Mesodermal cell (in vitro differentiated cells): ENCODE results near the gene MSRB3.

ENCODE experiments used
- H3K27ac ChIP-seq: 2 replicates; pipeline ENCODE4 v1.7.0; 2013; ENCODE audit warnings: mild to moderate bottlenecking, low read depth, low read length, moderate library complexity; ENCODE audit not compliant: severe bottlenecking
- H3K36me3 ChIP-seq: 2 replicates; pipeline ENCODE4 v1.7.1; 2013; ENCODE audit warnings: mild to moderate bottlenecking, low read length, moderate library complexity; ENCODE audit not compliant: control insufficient read depth, insufficient read depth
- H3K4me1 ChIP-seq: one replicate; pipeline ENCODE4 v1.7.1; 2013; ENCODE audit warnings: mild to moderate bottlenecking, low read length; ENCODE audit not compliant: insufficient read depth, control insufficient read depth, poor library complexity, severe bottlenecking
- H3K4me3 ChIP-seq: 2 replicates; pipeline ENCODE4 v1.7.0; 2013; ENCODE audit warnings: low read length, control low read depth, mild to moderate bottlenecking; ENCODE audit not compliant: insufficient read depth, poor library complexity, severe bottlenecking; ENCODE audit errors: extremely low read depth
- H3K9me3 ChIP-seq: 2 replicates; pipeline ENCODE4 v1.7.1; 2013; ENCODE audit warnings: mild to moderate bottlenecking, low read length, moderate library complexity; ENCODE audit not compliant: control insufficient read depth
- WGBS, 2 experiments: methylation state at CpG; one replicate each; pipeline ENCODE4 v1.1.5; 2013; ENCODE audit warnings: missing lambda C conversion rate in 2 of 2; ENCODE audit not compliant: insufficient coverage in 2 of 2; 5-methylcytosine and 5-hydroxymethylcytosine counted together

Gene MSRB3

GRCh38 chr12:65391711-65392110 lies 113.2 kb downstream of the MSRB3 start:
- Histone ChIP-seq H3K36me3 (no peaks in the 10 kb centered on the region), H3K4me3 (no peak overlapping the region), H3K27ac (no peak overlapping the region), H3K9me3 (peaks cover 4% of the 10 kb centered on the region), H3K4me1 (no peaks in the 10 kb centered on the region)
- 100% methylated on average over 1 of the region's 1 CpG for WGBS, 2 experiments

DNA sequence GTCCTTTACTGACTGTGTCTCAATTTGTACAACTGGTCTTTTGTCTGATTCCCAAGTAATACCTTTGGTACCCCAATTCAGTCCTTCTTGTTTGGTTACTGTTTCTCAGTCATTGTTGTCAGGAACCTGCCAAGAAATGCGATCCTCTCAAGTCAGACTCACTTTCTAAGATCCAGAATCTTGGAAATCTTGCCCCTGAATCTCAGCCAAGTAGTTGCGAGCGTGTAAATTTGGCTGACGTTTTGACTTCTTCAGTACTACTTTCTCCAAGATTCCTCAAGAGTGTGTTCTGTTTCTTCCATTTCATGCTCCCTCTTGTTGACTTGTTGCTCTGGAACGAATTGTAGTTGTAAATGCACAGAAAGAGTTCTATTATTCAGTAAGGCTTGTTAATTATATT lies 114.0 kb downstream of the MSRB3 start:
- H3K9me3 ChIP-seq: peaks cover 4% of the 10 kb centered on the region
- WGBS, 2 experiments: 92 to 96% methylated on average over 3 to 4 of the region's 5 CpGs
- H3K4me3 ChIP-seq: no peak overlapping the region
- H3K36me3 ChIP-seq: no peaks in the 10 kb centered on the region
- H3K27ac ChIP-seq: no peak overlapping the region
- H3K4me1 ChIP-seq: no peaks in the 10 kb centered on the region

GRCh38 chr12:65403188-65403587 lies 124.7 kb downstream of the MSRB3 start:
- H3K4me1 ChIP-seq: no peaks in the 10 kb centered on the region
- H3K4me3 ChIP-seq: no peak overlapping the region
- peaks cover 18% of the 10 kb centered on the region for H3K9me3 ChIP-seq
- no peak overlapping the region for H3K27ac ChIP-seq
- WGBS, 2 experiments: 91 to 92% methylated on average over 4 to 5 of the region's 5 CpGs
- H3K36me3 ChIP-seq: no peaks in the 10 kb centered on the region

GRCh38 chr12:65407388-65408149 lies 129.1 kb downstream of the MSRB3 start:
- 100% methylated on average over 1 of the region's 4 CpGs for WGBS, 2 experiments
- Histone ChIP-seq H3K4me1 (no peaks in the 10 kb centered on the region), H3K36me3 (no peaks in the 10 kb centered on the region), H3K4me3 (no peak overlapping the region), H3K27ac (no peak overlapping the region), H3K9me3 (peaks cover 6% of the 10 kb centered on the region)

GRCh38 chr12:65408441-65408840 lies 130.0 kb downstream of the MSRB3 start:
- Histone ChIP-seq H3K27ac (no peak overlapping the region), H3K9me3 (peaks cover 6% of the 10 kb centered on the region), H3K36me3 (no peaks in the 10 kb centered on the region), H3K4me3 (no peak overlapping the region), H3K4me1 (no peaks in the 10 kb centered on the region)
- WGBS, 2 experiments: 93 to 100% methylated on average over 1 to 4 of the region's 4 CpGs

DNA sequence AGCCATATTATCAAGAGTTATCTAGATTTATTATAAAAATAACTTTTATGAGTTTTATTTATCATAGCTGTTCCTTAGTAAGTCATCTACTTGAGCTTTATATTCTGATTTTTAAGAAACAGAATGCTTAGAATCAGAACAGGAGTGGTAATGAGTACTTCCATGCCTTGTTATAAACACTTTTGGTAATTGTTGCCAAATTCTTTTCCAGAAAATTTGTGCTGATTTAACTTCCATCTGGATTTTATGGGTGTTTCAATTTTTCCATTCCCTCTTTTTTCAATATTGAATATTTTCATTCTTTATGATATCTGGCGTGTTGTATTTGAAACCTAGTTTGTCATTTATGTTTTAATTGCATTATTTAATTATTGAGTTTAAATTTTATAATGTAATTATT lies 131.2 kb downstream of the MSRB3 start:
- Histone ChIP-seq H3K36me3 (no peaks in the 10 kb centered on the region), H3K4me3 (no peak overlapping the region), H3K9me3 (peaks cover 4% of the 10 kb centered on the region), H3K27ac (no peak overlapping the region), H3K4me1 (no peaks in the 10 kb centered on the region)
- no CpG with 5 or more reads among the region's 1 CpG for WGBS, 2 experiments

GRCh38 chr12:65411171-65411570 lies 132.7 kb downstream of the MSRB3 start:
- no CpG with 5 or more reads among the region's 3 CpGs for WGBS, 2 experiments

DNA sequence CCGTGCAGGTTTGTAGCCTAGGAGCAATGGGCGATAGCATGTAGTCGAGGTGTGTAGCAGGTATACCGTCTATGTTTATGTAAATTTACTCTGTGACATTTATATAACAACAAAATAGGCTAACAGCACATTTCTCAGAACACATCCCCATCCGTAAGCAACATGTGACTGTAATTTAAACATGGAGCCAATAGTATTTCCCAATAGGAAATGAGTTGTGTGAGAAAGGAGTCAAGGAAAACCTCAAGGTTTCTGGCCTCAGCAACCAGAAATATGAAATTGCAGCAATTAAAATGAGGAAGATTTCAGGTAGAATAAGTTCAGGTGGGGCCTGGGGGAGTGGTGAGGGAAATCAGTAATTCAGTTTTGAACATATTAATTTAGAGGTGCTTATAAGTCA lies 136.0 kb downstream of the MSRB3 start:
- H3K9me3 ChIP-seq: no peaks in the 10 kb centered on the region

More at GRCh38 chr12:65411171-65411570, 132.7 kb downstream of the MSRB3 start:
- no peak overlapping the region for H3K27ac ChIP-seq
- H3K4me1 ChIP-seq: no peaks in the 10 kb centered on the region
- no peaks in the 10 kb centered on the region for H3K36me3 ChIP-seq
- H3K9me3 ChIP-seq: peaks cover 4% of the 10 kb centered on the region
- H3K4me3 ChIP-seq: no peak overlapping the region

DNA sequence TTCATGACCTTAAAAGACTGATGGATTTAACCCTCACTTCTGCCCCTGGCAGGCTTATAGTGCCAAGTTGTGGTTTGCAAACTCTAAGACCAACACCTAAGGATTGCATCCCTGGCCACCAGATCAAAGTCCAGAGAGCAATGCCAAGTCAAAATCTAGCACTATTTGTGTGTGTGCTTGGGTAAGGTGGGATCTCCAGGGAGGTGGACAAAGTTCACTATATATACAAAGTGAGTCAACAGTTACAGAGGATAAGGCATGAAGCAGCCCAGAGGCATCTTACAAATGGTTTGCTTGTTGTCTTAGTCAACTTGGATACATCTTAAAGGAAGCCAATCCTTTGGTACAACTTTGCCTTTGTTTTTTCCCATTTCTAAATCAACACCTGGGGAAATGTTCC lies 137.3 kb downstream of the MSRB3 start:
- no peak overlapping the region for H3K27ac ChIP-seq
- H3K9me3 ChIP-seq: no peaks in the 10 kb centered on the region
- no peaks in the 10 kb centered on the region for H3K36me3 ChIP-seq
- no peak overlapping the region for H3K4me3 ChIP-seq
- H3K4me1 ChIP-seq: no peaks in the 10 kb centered on the region

More for the DNA sequence above, 136.0 kb downstream of the MSRB3 start:
- H3K27ac ChIP-seq: no peak overlapping the region
- no peaks in the 10 kb centered on the region for H3K36me3 ChIP-seq
- no peaks in the 10 kb centered on the region for H3K4me1 ChIP-seq
- no peak overlapping the region for H3K4me3 ChIP-seq
- no CpG with 5 or more reads among the region's 5 CpGs for WGBS, 2 experiments

DNA sequence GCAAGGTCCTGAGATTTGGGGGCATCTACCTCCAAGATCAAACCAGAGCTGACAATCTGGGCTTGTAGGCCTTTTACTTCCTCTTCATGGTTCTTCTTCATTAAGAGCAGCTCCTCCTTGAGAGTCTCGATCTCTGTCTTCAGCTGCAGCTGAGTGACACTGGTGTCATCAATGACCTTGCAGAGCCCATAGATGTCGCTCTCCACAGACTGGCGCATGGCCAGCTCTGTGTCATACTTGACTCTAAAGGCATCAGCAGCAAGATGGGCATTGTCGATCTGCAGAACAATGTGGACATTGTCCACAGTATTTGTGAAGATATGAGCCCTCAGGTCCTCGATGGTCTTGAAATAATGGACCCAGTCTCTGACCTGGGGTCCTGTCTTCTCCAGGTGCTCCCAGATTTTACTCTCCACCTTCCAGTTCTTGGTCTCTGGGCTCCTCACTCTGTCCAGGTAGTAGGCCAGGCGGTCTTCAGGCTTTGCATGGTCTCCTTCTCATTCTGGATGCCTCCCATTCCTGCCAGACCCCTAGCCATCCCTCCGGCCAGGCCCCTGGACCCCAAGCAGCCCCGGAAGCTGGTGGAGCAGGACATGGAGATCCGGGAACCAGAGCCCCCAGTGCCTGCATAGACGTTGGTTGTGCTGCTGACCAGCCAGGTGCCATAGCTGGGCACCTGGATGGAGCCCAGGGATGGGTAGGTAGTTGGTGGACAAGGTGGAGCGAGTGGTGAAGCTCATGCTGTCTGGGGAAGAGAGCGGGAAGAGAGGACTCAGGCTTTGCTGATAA lies 141.0 kb downstream of the MSRB3 start:
- Histone ChIP-seq H3K4me1 (no peaks in the 10 kb centered on the region), H3K27ac (no peak overlapping the region), H3K36me3 (peaks cover 5% of the 10 kb centered on the region), H3K4me3 (no peak overlapping the region), H3K9me3 (peaks cover 9% of the 10 kb centered on the region)
- WGBS, 2 experiments: 93 to 96% methylated on average over 11 of the region's 12 CpGs

GRCh38 chr12:65420941-65421340 lies 142.5 kb downstream of the MSRB3 start:
- Histone ChIP-seq H3K9me3 (peaks cover 9% of the 10 kb centered on the region), H3K27ac (no peak overlapping the region), H3K36me3 (peaks cover 5% of the 10 kb centered on the region), H3K4me3 (no peak overlapping the region), H3K4me1 (no peaks in the 10 kb centered on the region)
